Activated CD8-positive, alpha-beta T cell treated with anti-CD3 and anti-CD28 coated beads for 36 hours (primary cell): Measurements from ENCODE around the gene TUBGCP5. TPM values are rescaled to one million over a fixed set of nuclear protein-coding genes. Genes with fewer than 3 reads are reported as not detected.

Source experiments
- ATAC-seq: fragments of 200-7000 bp; cut with Tn5 transposase; one replicate; pipeline ENCODE4 v1.10.0; 2021; ENCODE audit warnings: mild to moderate bottlenecking, moderate library complexity
- CTCF ChIA-PET: fragments of 350-600 bp; sonication (Branson Sonifier 250); formaldehyde crosslinking; loops from one replicate; lab custom pipeline; 2021; ENCODE audit warnings: antibody characterized with exemption; lab: Charles Lee
- POLR2A ChIA-PET: fragments of 350-600 bp; sonication (Branson Sonifier 250); formaldehyde crosslinking; loops from one replicate; lab custom pipeline; 2021; ENCODE audit warnings: antibody characterized with exemption; lab: Charles Lee
- DNase-seq: peaks from one replicate; pipeline ENCODE4 v3.0.0-alpha.2; 2020
- H3K27ac Mint-ChIP-seq: one replicate; pipeline ENCODE4 v1.8.0; 2021; ENCODE audit warnings: mild to moderate bottlenecking, mixed read lengths
- H3K27me3 Mint-ChIP-seq: one replicate; pipeline ENCODE4 v1.8.0; 2021; ENCODE audit warnings: mixed read lengths
- H3K36me3 Mint-ChIP-seq: one replicate; pipeline ENCODE4 v1.8.0; 2021; ENCODE audit warnings: low read depth, mixed read lengths
- H3K4me1 Mint-ChIP-seq: one replicate; pipeline ENCODE4 v1.8.0; 2021; ENCODE audit warnings: low read depth, mixed read lengths
- H3K4me3 Mint-ChIP-seq: one replicate; pipeline ENCODE4 v1.8.0; 2021; ENCODE audit warnings: mild to moderate bottlenecking, moderate library complexity, mixed read lengths
- H3K9me3 Mint-ChIP-seq: one replicate; pipeline ENCODE4 v1.8.0; 2021; ENCODE audit warnings: mixed read lengths
- CTCF ChIP-seq: fragments of 200-600 bp; IDR thresholded peaks from one replicate; pipeline ENCODE4 v1.8.0; 2022; ENCODE audit warnings: antibody characterized with exemption, mild to moderate bottlenecking
- intact Hi-C: fragments of 100-400 bp; cut with micrococcal nuclease; formaldehyde crosslinking; loops from one replicate; pipeline ENCODE4 v1.10.0; 2022
- total RNA-seq, 2 experiments: library from RNA; stranded (reverse); gene quantifications; one replicate each; pipeline ENCODE4 v1.2.3, GENCODE V29; 2021

TUBGCP5 gene
- total RNA-seq, 2 experiments from 2014 or later = 19.2 to 22.0 TPM

GRCh38 chr15:22959321-22960101 is 79.9 kb downstream of the TUBGCP5 start:
- Mint-ChIP-seq H3K4me1 (no peaks in the 10 kb centered on the region), H3K9me3 (no peaks in the 10 kb centered on the region), H3K27ac (no peak overlapping the region), H3K4me3 (no peak overlapping the region), H3K27me3 (no peaks in the 10 kb centered on the region), H3K36me3 (no peaks in the 10 kb centered on the region)
- TF ChIP-seq CTCF = no peak
- intact Hi-C loops = loop anchor here (5.0 kb wide), 1 partner anchor 48 kb away; no protein-coding TSS in a partner anchor
- ChIA-PET CTCF (interaction anchor here (1.2 kb wide), 1 partner anchor 12 kb away, joined by 3 read pairs; no protein-coding TSS in a partner anchor), POLR2A (no interaction called here)
- no peak for DNase-seq
- ATAC-seq = no peak

- H3K27ac Mint-ChIP-seq = no peak overlapping the region
- POLR2A ChIA-PET = no interaction called here
- CTCF ChIA-PET = no interaction called here
- ATAC-seq (no peak), DNase-seq (no peak)
- H3K36me3 Mint-ChIP-seq = no peaks in the 10 kb centered on the region
- no peaks in the 10 kb centered on the region for H3K4me1 Mint-ChIP-seq
- TF ChIP-seq CTCF = no peak
- H3K27me3 Mint-ChIP-seq = no peaks in the 10 kb centered on the region
- intact Hi-C loops = loop anchor here (5.0 kb wide), 1 partner anchor 49 kb away; no protein-coding TSS in a partner anchor
- H3K9me3 Mint-ChIP-seq = no peaks in the 10 kb centered on the region
- no peak overlapping the region for H3K4me3 Mint-ChIP-seq
Measured at GRCh38 chr15:22958487-22959280, 80.7 kb downstream of the TUBGCP5 start.

- H3K27ac Mint-ChIP-seq = no peak overlapping the region
- ATAC-seq = no peak
- H3K4me3 Mint-ChIP-seq = no peak overlapping the region
Measured at GRCh38 chr15:22956978-22957260, 82.5 kb downstream of the TUBGCP5 start.

GRCh38 chr15:22956257-22956977 is 83.0 kb downstream of the TUBGCP5 start:
- no peak for DNase-seq
- CTCF ChIA-PET = no interaction called here
- no peaks in the 10 kb centered on the region for H3K9me3 Mint-ChIP-seq
- no peak for ATAC-seq
- no peak for TF ChIP-seq CTCF
- no peak overlapping the region for H3K4me3 Mint-ChIP-seq
- intact Hi-C loops = loop anchor here (5.0 kb wide), 1 partner anchor 51 kb away; no protein-coding TSS in a partner anchor
- H3K27me3 Mint-ChIP-seq = no peaks in the 10 kb centered on the region
- no peak overlapping the region for H3K27ac Mint-ChIP-seq
- H3K4me1 Mint-ChIP-seq = no peaks in the 10 kb centered on the region
- POLR2A ChIA-PET = no interaction called here
- no peaks in the 10 kb centered on the region for H3K36me3 Mint-ChIP-seq

More at GRCh38 chr15:22956978-22957260, 82.5 kb downstream of the TUBGCP5 start:
- POLR2A ChIA-PET = no interaction called here
- no peaks in the 10 kb centered on the region for H3K9me3 Mint-ChIP-seq
- CTCF ChIA-PET = no interaction called here
- no peak for TF ChIP-seq CTCF
- intact Hi-C loops = loop anchor here (5.0 kb wide), 1 partner anchor 50 kb away; no protein-coding TSS in a partner anchor
- no peak for DNase-seq
- H3K4me1 Mint-ChIP-seq = no peaks in the 10 kb centered on the region
- no peaks in the 10 kb centered on the region for H3K36me3 Mint-ChIP-seq
- no peaks in the 10 kb centered on the region for H3K27me3 Mint-ChIP-seq
